ENCODE measurements around the gene RASSF4.

The RASSF4 gene

GRCh38 chr10:44965104-44965503 is 5.5 kb downstream of the RASSF4 start:
- H3K4me3 ChIP-seq (replicated peaks; ENCODE audit: low read depth, low read length): no peak overlapping the region
- DNase-seq (ENCODE audit: low read depth): no peak
- no peak for TF ChIP-seq CTCF (IDR thresholded peaks at IDR 0.05; ENCODE audit: low read length, missing control alignments)

- no peak for DNase-seq (ENCODE audit: low read depth)
- TF ChIP-seq CTCF (IDR thresholded peaks at IDR 0.05; ENCODE audit: low read length, missing control alignments): no peak
- H3K4me3 ChIP-seq (replicated peaks; ENCODE audit: low read depth, low read length): no peak overlapping the region
Measured at GRCh38 chr10:44965651-44966097, 6.1 kb downstream of the RASSF4 start.

- DNase-seq (ENCODE audit: low read depth): no peak
- H3K4me3 ChIP-seq (replicated peaks; ENCODE audit: low read depth, low read length): no peak overlapping the region
- TF ChIP-seq CTCF (IDR thresholded peaks at IDR 0.05; ENCODE audit: low read length, missing control alignments): no peak
Measured at GRCh38 chr10:44966129-44966815, 6.7 kb downstream of the RASSF4 start.

GRCh38 chr10:44966816-44967509 is 7.4 kb downstream of the RASSF4 start:
- peak; percentile 25 for TF ChIP-seq CTCF (IDR thresholded peaks at IDR 0.05; ENCODE audit: low read length, missing control alignments)
- DNase-seq (ENCODE audit: low read depth): no peak
- no peak overlapping the region for H3K4me3 ChIP-seq (replicated peaks; ENCODE audit: low read depth, low read length)

- no peak for DNase-seq (ENCODE audit: low read depth)
- H3K4me3 ChIP-seq (replicated peaks; ENCODE audit: low read depth, low read length): no peak overlapping the region
- no peak for TF ChIP-seq CTCF (IDR thresholded peaks at IDR 0.05; ENCODE audit: low read length, missing control alignments)
Measured at GRCh38 chr10:44967616-44968015, 8.0 kb downstream of the RASSF4 start.

GRCh38 chr10:44968091-44968490 is 8.5 kb downstream of the RASSF4 start:
- no peak for TF ChIP-seq CTCF (IDR thresholded peaks at IDR 0.05; ENCODE audit: low read length, missing control alignments)
- H3K4me3 ChIP-seq (replicated peaks; ENCODE audit: low read depth, low read length): no peak overlapping the region
- peak; percentile 67 for DNase-seq (ENCODE audit: low read depth)

All from fibroblast of pulmonary artery (primary cell).